Vagina (tissue), 2 donors: ENCODE data around the gene AGBL4. TPM values are rescaled to one million over a fixed set of nuclear protein-coding genes. Genes with fewer than 3 reads are reported as not detected.

Experiments used
- DNase-seq, 2 donors: peaks; one replicate each; pipeline ENCODE4 v3.0.0-alpha.2; 2017; ENCODE audit errors: extremely low spot score in 2 of 2
- H3K27ac ChIP-seq: fragments of 200-600 bp; sonication (generic); one replicate; pipeline ENCODE4 v1.5.1; 2019
- H3K27me3 ChIP-seq: fragments of 200-600 bp; sonication (generic); one replicate; pipeline ENCODE4 v1.5.1; 2019
- H3K36me3 ChIP-seq, 2 donors: fragments of 200-600 bp; sonication (generic); one replicate each; pipeline ENCODE4 v1.5.1; 2017 to 2019
- H3K4me1 ChIP-seq: fragments of 200-600 bp; sonication (generic); one replicate; pipeline ENCODE4 v1.5.1; 2019
- H3K4me3 ChIP-seq, 2 donors: fragments of 200-600 bp; sonication (generic); 1 replicate in 1 of 2; 2 replicates in 1 of 2; pipeline ENCODE4 v1.5.1; 2016 to 2019
- H3K9me3 ChIP-seq: fragments of 200-600 bp; sonication (generic); one replicate; pipeline ENCODE4 v1.5.1; 2019
- CTCF ChIP-seq, 3 experiments: fragments of 450-650 bp in 2 of 3; fragments of 200-600 bp in 1 of 3; sonication (generic) in 1 of 3; IDR thresholded peaks; one replicate each; pipeline ENCODE4 v1.5.1; 2017 to 2019; ENCODE audit warnings: antibody characterized with exemption in 3 of 3, mild to moderate bottlenecking in 2 of 3, moderate library complexity in 2 of 3
- POLR2A ChIP-seq, 2 donors: fragments of 450-650 bp; IDR thresholded peaks; one replicate each; pipeline ENCODE4 v1.6.1; 2017; ENCODE audit warnings: antibody characterized with exemption in 2 of 2, mild to moderate bottlenecking in 2 of 2, moderate library complexity in 2 of 2
- POLR2AphosphoS5 ChIP-seq, 2 donors: sonication (generic); formaldehyde crosslinking; IDR thresholded peaks; one replicate each; pipeline ENCODE4 v1.9.0; 2017; ENCODE audit warnings: antibody characterized with exemption in 2 of 2, mild to moderate bottlenecking in 2 of 2, low read depth in 1 of 2; ENCODE audit not compliant: insufficient read depth in 1 of 2
- intact Hi-C: fragments of 100-400 bp; cut with DNase I; formaldehyde crosslinking; loops from one replicate; pipeline ENCODE4 v1.15.1; 2023
- total RNA-seq: library from RNA; depleted of rRNA; stranded (reverse); fragments of >200 nt; gene quantifications from one replicate; pipeline ENCODE4 v1.2.3, GENCODE V29; 2016

The AGBL4 gene
- total RNA-seq, 1 donor from 2014 or later: not detected

GRCh38 chr1:48738356-48738755 is 1285.4 kb downstream of the AGBL4 start:
- Histone ChIP-seq H3K27ac (no peak overlapping the region), H3K4me1 (no peaks in the 10 kb centered on the region), H3K9me3 (no peaks in the 10 kb centered on the region), H3K4me3 (no peak overlapping the region), H3K27me3 (no peaks in the 10 kb centered on the region), H3K36me3 (peaks cover 0 to 16% of the 10 kb centered on the region in 2 donors)
- DNase-seq: no peak
- intact Hi-C loops: no loop called here
- no peak for TF ChIP-seq POLR2AphosphoS5 (IDR thresholded peaks at IDR 0.05; ENCODE audit: insufficient read depth in 1 of 2, low read depth in 1 of 2)
- TF ChIP-seq POLR2A (IDR thresholded peaks at IDR 0.05): no peak
- no peak for TF ChIP-seq CTCF (IDR thresholded peaks at IDR 0.05)

GRCh38 chr1:48735796-48736195 is 1288.0 kb downstream of the AGBL4 start:
- Histone ChIP-seq H3K4me1 (no peaks in the 10 kb centered on the region), H3K27me3 (no peaks in the 10 kb centered on the region), H3K4me3 (no peak overlapping the region), H3K36me3 (peaks cover 0 to 16% of the 10 kb centered on the region in 2 donors), H3K27ac (no peak overlapping the region), H3K9me3 (no peaks in the 10 kb centered on the region)
- intact Hi-C loops: no loop called here
- no peak for DNase-seq
- TF ChIP-seq POLR2A (IDR thresholded peaks at IDR 0.05): no peak

- TF ChIP-seq POLR2A (IDR thresholded peaks at IDR 0.05) (no peak), CTCF (IDR thresholded peaks at IDR 0.05) (no peak), POLR2AphosphoS5 (IDR thresholded peaks at IDR 0.05; ENCODE audit: insufficient read depth in 1 of 2, low read depth in 1 of 2) (no peak)
- intact Hi-C loops: no loop called here
- H3K4me1 ChIP-seq: peaks cover 6% of the 10 kb centered on the region
- H3K4me3 ChIP-seq: no peak overlapping the region
- H3K27me3 ChIP-seq: no peaks in the 10 kb centered on the region
- H3K27ac ChIP-seq: no peak overlapping the region
- H3K9me3 ChIP-seq: no peaks in the 10 kb centered on the region
- no peak for DNase-seq
- H3K36me3 ChIP-seq: peaks cover 0 to 6% of the 10 kb centered on the region in 2 donors
Measured at GRCh38 chr1:48730164-48730910, 1293.4 kb downstream of the AGBL4 start.

- Histone ChIP-seq H3K9me3 (no peaks in the 10 kb centered on the region), H3K4me3 (no peak overlapping the region), H3K27me3 (no peaks in the 10 kb centered on the region), H3K27ac (no peak overlapping the region), H3K4me1 (peaks cover 6% of the 10 kb centered on the region), H3K36me3 (peaks cover 0 to under 1% of the 10 kb centered on the region in 2 donors)
- TF ChIP-seq CTCF (IDR thresholded peaks at IDR 0.05) (no peak), POLR2AphosphoS5 (IDR thresholded peaks at IDR 0.05; ENCODE audit: insufficient read depth in 1 of 2, low read depth in 1 of 2) (no peak), POLR2A (IDR thresholded peaks at IDR 0.05) (no peak)
- DNase-seq: no peak
- intact Hi-C loops: no loop called here
Measured at GRCh38 chr1:48728584-48728983, 1295.2 kb downstream of the AGBL4 start.

- DNase-seq: no peak
- Histone ChIP-seq H3K4me3 (no peak overlapping the region), H3K4me1 (peaks cover 6% of the 10 kb centered on the region), H3K27ac (no peak overlapping the region), H3K9me3 (no peaks in the 10 kb centered on the region), H3K36me3 (no peaks in the 10 kb centered on the region), H3K27me3 (no peaks in the 10 kb centered on the region)
- intact Hi-C loops: no loop called here
- no peak for TF ChIP-seq CTCF (IDR thresholded peaks at IDR 0.05)
- no peak for TF ChIP-seq POLR2AphosphoS5 (IDR thresholded peaks at IDR 0.05; ENCODE audit: insufficient read depth in 1 of 2, low read depth in 1 of 2)
- TF ChIP-seq POLR2A (IDR thresholded peaks at IDR 0.05): no peak
Measured at GRCh38 chr1:48726557-48727215, 1297.1 kb downstream of the AGBL4 start.
